ENCODE data around the gene ANHX. TPM values are rescaled to one million over a fixed set of nuclear protein-coding genes. Genes with fewer than 3 reads are reported as not detected.

The ANHX gene
- total RNA-seq, 1 donor from 2014 or later: not detected

- FAIRE-seq (peak; percentile 39), DNase-seq (ENCODE audit: low read depth) (peak; percentile 24)
- Histone ChIP-seq H2AFZ (ENCODE audit: low read depth, low read length) (no peak overlapping the region), H3K4me3 (ENCODE audit: insufficient read depth, low read depth, low read length) (no peak overlapping the region), H3K4me1 (ENCODE audit: insufficient read depth, low read length) (no peaks in the 10 kb centered on the region), H3K79me2 (ENCODE audit: insufficient read depth, low read length) (no peaks in the 10 kb centered on the region), H3K36me3 (ENCODE audit: insufficient read depth, low read length) (peaks cover 29% of the 10 kb centered on the region), H3K9me3 (ENCODE audit: insufficient read depth, low read depth, low read length) (peaks cover 52% of the 10 kb centered on the region), H3K27me3 (ENCODE audit: insufficient read depth, low read length) (no peaks in the 10 kb centered on the region), H3K9ac (ENCODE audit: low read length) (no peak overlapping the region), H3K4me2 (ENCODE audit: low read length) (no peak overlapping the region), H4K20me1 (ENCODE audit: insufficient read depth, low read length) (no peaks in the 10 kb centered on the region), H3K27ac (ENCODE audit: low read depth, low read length) (no peak overlapping the region)
- Mint-ChIP-seq H3K27ac (ENCODE audit: unreplicated experiment) (no peak overlapping the region), H3K9me3 (ENCODE audit: unreplicated experiment) (peaks cover 77% of the 10 kb centered on the region), H3K4me3 (ENCODE audit: unreplicated experiment) (no peak overlapping the region), H3K4me1 (ENCODE audit: low read depth, unreplicated experiment) (no peaks in the 10 kb centered on the region), H3K27me3 (ENCODE audit: low read depth, unreplicated experiment) (no peaks in the 10 kb centered on the region), H3K36me3 (ENCODE audit: low read depth, unreplicated experiment) (peaks cover 73% of the 10 kb centered on the region)
- TF ChIP-seq EZH2 (IDR thresholded peaks at IDR 0.05; ENCODE audit: insufficient read depth, low read length): no peak
- no peak for TF ChIP-seq CTCF (IDR thresholded peaks at IDR 0.05; ENCODE audit: insufficient read depth, low read depth, low read length)
Observed at GRCh38 chr12:133202493-133203343, 33.0 kb downstream of the ANHX start.

- Mint-ChIP-seq H3K9me3 (ENCODE audit: unreplicated experiment) (peaks cover 69% of the 10 kb centered on the region), H3K36me3 (ENCODE audit: low read depth, unreplicated experiment) (peaks cover 66% of the 10 kb centered on the region), H3K27me3 (ENCODE audit: low read depth, unreplicated experiment) (no peaks in the 10 kb centered on the region), H3K4me3 (ENCODE audit: unreplicated experiment) (no peak overlapping the region), H3K4me1 (ENCODE audit: low read depth, unreplicated experiment) (no peaks in the 10 kb centered on the region), H3K27ac (ENCODE audit: unreplicated experiment) (no peak overlapping the region)
- H3K79me2 ChIP-seq (ENCODE audit: insufficient read depth, low read length): no peaks in the 10 kb centered on the region
- no peaks in the 10 kb centered on the region for H3K27me3 ChIP-seq (ENCODE audit: insufficient read depth, low read length)
- H3K4me2 ChIP-seq (ENCODE audit: low read length): no peak overlapping the region
- H4K20me1 ChIP-seq (ENCODE audit: insufficient read depth, low read length): no peaks in the 10 kb centered on the region
- no peak overlapping the region for H3K9ac ChIP-seq (ENCODE audit: low read length)
- FAIRE-seq (no peak), DNase-seq (ENCODE audit: low read depth) (no peak)
- H3K27ac ChIP-seq (ENCODE audit: low read depth, low read length): no peak overlapping the region
- H3K4me3 ChIP-seq (ENCODE audit: insufficient read depth, low read depth, low read length): no peak overlapping the region
- peaks cover 49% of the 10 kb centered on the region for H3K9me3 ChIP-seq (ENCODE audit: insufficient read depth, low read depth, low read length)
- H3K36me3 ChIP-seq (ENCODE audit: insufficient read depth, low read length): peaks cover 29% of the 10 kb centered on the region
- no peak overlapping the region for H2AFZ ChIP-seq (ENCODE audit: low read depth, low read length)
- TF ChIP-seq CTCF (IDR thresholded peaks at IDR 0.05; ENCODE audit: insufficient read depth, low read depth, low read length) (no peak), EZH2 (IDR thresholded peaks at IDR 0.05; ENCODE audit: insufficient read depth, low read length) (no peak)
- H3K4me1 ChIP-seq (ENCODE audit: insufficient read depth, low read length): no peaks in the 10 kb centered on the region
Observed at GRCh38 chr12:133201888-133202287, 33.8 kb downstream of the ANHX start.

DNA sequence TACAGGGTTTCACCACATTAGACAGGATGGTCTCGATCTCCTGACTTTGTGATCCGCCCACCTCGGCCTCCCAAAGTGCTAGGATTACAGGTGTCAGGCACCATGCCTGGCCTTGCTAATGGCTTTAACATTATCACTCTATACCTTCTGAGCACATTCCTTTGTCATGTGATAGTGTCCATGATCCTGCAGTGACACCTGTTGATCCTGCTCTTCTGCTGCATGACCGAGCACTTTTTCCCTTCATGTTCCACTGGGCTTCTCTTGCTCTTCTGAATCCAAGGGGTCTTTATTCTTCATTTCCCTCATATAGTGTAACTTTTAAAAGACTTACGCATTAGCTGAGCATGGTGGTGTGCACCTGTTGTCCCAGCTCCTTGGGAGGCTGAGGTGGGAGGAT, 42.8 kb downstream of the ANHX start:
- Mint-ChIP-seq H3K4me3 (ENCODE audit: unreplicated experiment) (no peak overlapping the region), H3K9me3 (ENCODE audit: unreplicated experiment) (peaks cover 58% of the 10 kb centered on the region), H3K27me3 (ENCODE audit: low read depth, unreplicated experiment) (no peaks in the 10 kb centered on the region), H3K27ac (ENCODE audit: unreplicated experiment) (no peak overlapping the region), H3K36me3 (ENCODE audit: low read depth, unreplicated experiment) (peaks cover 81% of the 10 kb centered on the region), H3K4me1 (ENCODE audit: low read depth, unreplicated experiment) (no peaks in the 10 kb centered on the region)
- H4K20me1 ChIP-seq (ENCODE audit: insufficient read depth, low read length): no peaks in the 10 kb centered on the region
- no peak for FAIRE-seq
- H3K4me2 ChIP-seq (ENCODE audit: low read length): no peak overlapping the region
- peaks cover 64% of the 10 kb centered on the region for H3K9me3 ChIP-seq (ENCODE audit: insufficient read depth, low read depth, low read length)
- H3K36me3 ChIP-seq (ENCODE audit: insufficient read depth, low read length): peaks cover 65% of the 10 kb centered on the region
- no peak overlapping the region for H3K4me3 ChIP-seq (ENCODE audit: insufficient read depth, low read depth, low read length)
- no peak for TF ChIP-seq EZH2 (IDR thresholded peaks at IDR 0.05; ENCODE audit: insufficient read depth, low read length)
- TF ChIP-seq CTCF (IDR thresholded peaks at IDR 0.05; ENCODE audit: insufficient read depth, low read depth, low read length): no peak
- no peak overlapping the region for H3K9ac ChIP-seq (ENCODE audit: low read length)
- no peak for DNase-seq (ENCODE audit: low read depth)
- H3K27ac ChIP-seq (ENCODE audit: low read depth, low read length): no peak overlapping the region
- no peaks in the 10 kb centered on the region for H3K79me2 ChIP-seq (ENCODE audit: insufficient read depth, low read length)
- H3K4me1 ChIP-seq (ENCODE audit: insufficient read depth, low read length): no peaks in the 10 kb centered on the region
- H3K27me3 ChIP-seq (ENCODE audit: insufficient read depth, low read length): no peaks in the 10 kb centered on the region
- no peak overlapping the region for H2AFZ ChIP-seq (ENCODE audit: low read depth, low read length)
